Measurements from ENCODE around the gene NPC2.

Gene NPC2

DNA sequence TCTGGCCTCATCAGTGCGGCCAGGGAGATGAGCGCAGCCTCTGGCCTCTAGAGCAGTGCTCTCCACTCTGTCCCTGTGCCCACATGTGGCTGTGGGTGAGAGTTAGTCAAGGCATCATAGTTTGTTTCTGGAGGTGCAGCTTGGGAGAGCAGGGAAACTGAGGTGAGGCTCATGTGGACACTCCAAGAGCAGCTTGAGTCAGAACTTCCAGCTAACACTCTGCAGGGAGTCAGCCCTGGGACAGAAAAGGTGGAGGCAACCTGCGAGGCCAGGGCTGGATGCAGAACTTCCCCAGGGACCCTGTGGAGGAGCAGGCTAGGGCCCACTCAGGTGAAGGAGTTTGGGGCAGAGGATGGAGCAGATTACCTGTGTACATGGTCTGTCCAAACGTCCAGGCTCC, 11.3 kb upstream of the NPC2 start:
- peak overlapping the region; percentile 96 for H3K27ac ChIP-seq
- TF ChIP-seq Cebpa-rat (IDR thresholded peaks at IDR 0.05), result no peak
- H3K4me2 ChIP-seq, result peak overlapping the region; percentile 99
- H3K27me3 ChIP-seq, result no peaks in the 10 kb centered on the region
- no peaks in the 10 kb centered on the region for H4K20me1 ChIP-seq
- peaks cover 38% of the 10 kb centered on the region for H3K36me3 ChIP-seq
- H3K4me3 ChIP-seq, result no peak overlapping the region
- H3K9me3 ChIP-seq, result no peaks in the 10 kb centered on the region
- H3K4me1 ChIP-seq, result peaks cover 80% of the 10 kb centered on the region
- peak overlapping the region; percentile 87 for H3K9ac ChIP-seq

- Histone ChIP-seq H4K20me1 (no peaks in the 10 kb centered on the region), H3K27me3 (no peaks in the 10 kb centered on the region), H3K27ac (peak overlapping the region; percentile 96; the same call in 1 of the 2 replicates), H3K9me3 (no peaks in the 10 kb centered on the region), H3K4me1 (peaks cover 76% of the 10 kb centered on the region), H3K4me3 (no peak overlapping the region), H3K9ac (peak overlapping the region; percentile 87; the same call in 1 of the 2 replicates), H3K36me3 (peaks cover 41% of the 10 kb centered on the region), H3K4me2 (peak overlapping the region; percentile 99)
- TF ChIP-seq Cebpa-rat (IDR thresholded peaks at IDR 0.05), result no peak
These were observed 10.8 kb upstream of the NPC2 start for GRCh38 chr14:74503938-74504335.

DNA sequence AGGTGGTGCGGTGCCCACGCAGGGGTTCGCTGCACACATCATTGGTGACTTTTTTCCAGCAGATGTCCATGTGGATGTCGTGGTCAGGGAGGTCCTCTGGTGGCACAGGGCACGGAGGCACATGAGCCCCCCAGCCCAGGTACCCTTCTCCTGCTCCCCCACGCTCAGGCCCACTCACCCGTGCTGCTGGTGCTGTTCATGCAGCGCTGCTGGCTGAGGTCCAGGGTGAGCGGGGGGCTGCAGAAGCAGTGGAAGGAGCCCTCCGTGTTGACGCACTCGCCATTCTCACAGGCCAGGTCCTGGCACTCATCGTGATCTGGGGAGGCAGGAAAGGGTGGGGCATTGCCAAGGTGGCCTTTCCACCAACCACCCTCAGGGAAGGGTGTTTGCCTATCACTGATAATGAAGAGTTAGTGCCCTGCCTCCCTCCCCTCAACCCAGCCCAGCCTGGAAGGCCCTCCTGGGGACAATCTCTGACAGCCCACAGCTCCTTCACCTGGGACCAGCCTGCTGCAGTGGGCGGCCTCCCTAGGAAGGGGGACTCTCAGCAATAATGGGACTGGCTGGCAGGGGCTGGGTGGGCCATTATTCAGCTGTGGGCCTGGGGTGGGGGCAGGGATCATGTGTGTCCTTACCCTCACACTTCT, 10.3 kb upstream of the NPC2 start:
- peaks cover 70% of the 10 kb centered on the region for H3K4me1 ChIP-seq
- peaks cover 41% of the 10 kb centered on the region for H3K36me3 ChIP-seq
- H3K9me3 ChIP-seq, result no peaks in the 10 kb centered on the region
- peak overlapping the region; percentile 96 for H3K27ac ChIP-seq
- no peak for TF ChIP-seq Cebpa-rat (IDR thresholded peaks at IDR 0.05)
- no peaks in the 10 kb centered on the region for H4K20me1 ChIP-seq
- peak overlapping the region; percentile 3; the same call in 1 of the 2 replicates for H3K9ac ChIP-seq
- peak overlapping the region; percentile 22 for H3K4me2 ChIP-seq
- no peaks in the 10 kb centered on the region for H3K27me3 ChIP-seq
- no peak overlapping the region for H3K4me3 ChIP-seq

DNA sequence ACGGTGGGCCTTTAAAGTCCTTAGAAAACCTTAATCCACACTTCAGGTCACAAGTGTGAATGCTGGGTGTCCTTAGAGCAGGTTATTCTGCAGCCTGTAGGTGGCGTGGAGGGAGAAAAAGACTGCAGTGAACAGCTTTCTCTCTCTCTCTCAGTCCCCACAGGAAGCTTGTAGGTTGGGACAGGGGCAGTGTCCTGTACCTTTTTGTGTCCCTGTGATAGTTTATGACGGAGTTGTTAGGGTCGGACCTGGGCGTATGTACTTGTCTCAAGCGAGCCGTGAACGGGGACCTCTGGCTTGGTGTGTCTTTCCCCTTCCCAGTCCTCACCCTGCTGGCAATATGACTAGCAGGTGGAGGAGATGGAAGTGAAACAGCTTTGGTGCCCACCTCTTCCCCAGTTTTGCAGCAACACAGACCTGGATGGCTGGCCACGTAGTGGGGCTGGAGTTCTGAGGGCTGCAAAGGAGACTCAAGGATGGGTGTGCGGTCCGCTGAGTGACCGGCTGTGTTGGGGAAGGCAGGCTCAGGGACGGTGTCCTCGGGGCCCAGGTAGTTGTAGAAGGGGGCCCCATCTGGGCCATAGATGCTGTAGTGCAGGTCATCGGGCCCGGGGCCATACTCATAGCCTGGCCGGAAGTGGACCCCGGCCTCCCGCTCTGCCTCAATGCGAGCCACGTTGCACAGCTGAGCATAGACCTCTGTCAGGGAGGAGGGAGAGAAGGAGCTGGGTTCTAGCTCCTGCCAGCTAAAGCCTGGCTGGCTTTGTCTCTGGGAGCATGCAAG, 9.3 kb upstream of the NPC2 start:
- H3K9me3 ChIP-seq, result no peaks in the 10 kb centered on the region
- H3K9ac ChIP-seq, result peak overlapping the region; percentile 3; the same call in 1 of the 2 replicates
- H4K20me1 ChIP-seq, result no peaks in the 10 kb centered on the region
- H3K4me3 ChIP-seq, result no peak overlapping the region
- no peaks in the 10 kb centered on the region for H3K27me3 ChIP-seq
- TF ChIP-seq Cebpa-rat (IDR thresholded peaks at IDR 0.05), result no peak
- peaks cover 60% of the 10 kb centered on the region for H3K4me1 ChIP-seq
- H3K4me2 ChIP-seq, result peak overlapping the region; percentile 22
- peak overlapping the region; percentile 96; the same call in 1 of the 2 replicates for H3K27ac ChIP-seq
- H3K36me3 ChIP-seq, result peaks cover 44% of the 10 kb centered on the region

DNA sequence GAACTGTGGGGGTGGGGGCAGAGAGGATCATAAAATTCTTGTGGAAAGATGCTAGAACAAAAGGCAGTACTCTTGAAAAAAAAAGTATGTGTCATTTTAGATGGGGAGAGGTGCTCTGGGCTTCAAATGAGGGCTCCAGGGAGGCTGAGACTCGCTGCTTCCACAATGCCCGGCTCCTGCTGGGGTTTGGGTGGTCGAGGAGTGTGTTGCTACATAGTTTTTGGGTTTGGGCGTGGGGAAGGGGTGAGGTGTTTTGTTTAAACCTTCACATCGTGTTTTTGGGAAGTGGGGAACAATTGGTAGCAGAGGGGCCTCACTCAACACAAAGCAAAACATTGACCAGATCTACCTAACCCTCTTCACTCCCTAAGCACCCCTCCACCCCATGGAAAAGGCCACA, 8.6 kb upstream of the NPC2 start:
- Histone ChIP-seq H3K4me3 (no peak overlapping the region), H3K4me2 (no peak overlapping the region), H3K9ac (no peak overlapping the region), H3K27me3 (no peaks in the 10 kb centered on the region), H3K4me1 (peaks cover 53% of the 10 kb centered on the region), H3K36me3 (peaks cover 52% of the 10 kb centered on the region), H4K20me1 (no peaks in the 10 kb centered on the region), H3K27ac (no peak overlapping the region), H3K9me3 (no peaks in the 10 kb centered on the region)
- no peak for TF ChIP-seq Cebpa-rat (IDR thresholded peaks at IDR 0.05)

GRCh38 chr14:74501135-74501614, 8.1 kb upstream of the NPC2 start:
- no peak for TF ChIP-seq Cebpa-rat (IDR thresholded peaks at IDR 0.05)
- Histone ChIP-seq H3K4me1 (peaks cover 48% of the 10 kb centered on the region), H3K4me2 (no peak overlapping the region), H3K36me3 (peaks cover 57% of the 10 kb centered on the region), H3K9ac (no peak overlapping the region), H3K27me3 (no peaks in the 10 kb centered on the region), H3K27ac (no peak overlapping the region), H3K9me3 (no peaks in the 10 kb centered on the region), H4K20me1 (no peaks in the 10 kb centered on the region), H3K4me3 (no peak overlapping the region)

GRCh38 chr14:74500417-74501134, 7.5 kb upstream of the NPC2 start:
- Histone ChIP-seq H4K20me1 (no peaks in the 10 kb centered on the region), H3K27ac (no peak overlapping the region), H3K4me3 (no peak overlapping the region), H3K36me3 (peaks cover 63% of the 10 kb centered on the region), H3K4me2 (no peak overlapping the region), H3K9me3 (no peaks in the 10 kb centered on the region), H3K9ac (no peak overlapping the region), H3K4me1 (peaks cover 42% of the 10 kb centered on the region), H3K27me3 (no peaks in the 10 kb centered on the region)
- TF ChIP-seq Cebpa-rat (IDR thresholded peaks at IDR 0.05), result no peak

- Histone ChIP-seq H3K36me3 (peaks cover 41% of the 10 kb centered on the region), H3K4me1 (peaks cover 38% of the 10 kb centered on the region), H3K9ac (no peak overlapping the region), H3K27ac (no peak overlapping the region), H3K9me3 (no peaks in the 10 kb centered on the region), H3K4me2 (peak overlapping the region; percentile 91), H3K4me3 (no peak overlapping the region), H3K27me3 (peaks cover 7% of the 10 kb centered on the region; the same call in 1 of the 2 replicates), H4K20me1 (peaks cover 26% of the 10 kb centered on the region)
- TF ChIP-seq Cebpa-rat (IDR thresholded peaks at IDR 0.05), result no peak
These were observed 2.3 kb upstream of the NPC2 start for GRCh38 chr14:74495356-74495755.

- H3K9me3 ChIP-seq, result no peaks in the 10 kb centered on the region
- peak within 1 kb of the TSS; percentile 93 for H3K9ac ChIP-seq
- peak within 1 kb of the TSS; percentile 89 for H3K27ac ChIP-seq
- H3K4me1 ChIP-seq, result peaks cover 43% of the 10 kb centered on the region
- peak within 1 kb of the TSS; percentile 89 for H3K4me3 ChIP-seq
- peaks cover 36% of the 10 kb centered on the region for H4K20me1 ChIP-seq
- H3K36me3 ChIP-seq, result peaks cover 28% of the 10 kb centered on the region
- no peak for TF ChIP-seq Cebpa-rat (IDR thresholded peaks at IDR 0.05)
- H3K4me2 ChIP-seq, result peak within 1 kb of the TSS; percentile 92
- H3K27me3 ChIP-seq, result peaks cover 7% of the 10 kb centered on the region; the same call in 1 of the 2 replicates
These were observed 497 bp upstream of the NPC2 start, which contains the start of gene ISCA2 for GRCh38 chr14:74493343-74494261. Gene ISCA2, plus strand, starts transcription at chr14:74493765. Its CDS starts 10 bp downstream, at chr14:74493775.
